GM19328 (cell line): ENCODE measurements around the gene USF2.

Source experiments
- ATAC-seq: cut with Tn5 transposase; IDR thresholded peaks from one replicate; pipeline ENCODE4 v1.9.1; 2021; ENCODE audit warnings: mild to moderate bottlenecking, moderate library complexity; ENCODE audit not compliant: unreplicated experiment

The USF2 gene

GRCh38 chr19:35241417-35241816 lies 27.3 kb upstream of the USF2 start:
- no peak for ATAC-seq

- no peak for ATAC-seq
These were observed 22.2 kb upstream of the USF2 start for GRCh38 chr19:35246466-35247092.

- peak; percentile 25 for ATAC-seq
These were observed 21.0 kb upstream of the USF2 start for GRCh38 chr19:35247526-35248309.

GRCh38 chr19:35248310-35249145 lies 20.2 kb upstream of the USF2 start, which contains the start of gene LSR:
TSS of gene LSR (plus strand) at chr19:35249002. CDS start at chr19:35249023, 21 bp downstream.
- peak; percentile 70 for ATAC-seq

DNA sequence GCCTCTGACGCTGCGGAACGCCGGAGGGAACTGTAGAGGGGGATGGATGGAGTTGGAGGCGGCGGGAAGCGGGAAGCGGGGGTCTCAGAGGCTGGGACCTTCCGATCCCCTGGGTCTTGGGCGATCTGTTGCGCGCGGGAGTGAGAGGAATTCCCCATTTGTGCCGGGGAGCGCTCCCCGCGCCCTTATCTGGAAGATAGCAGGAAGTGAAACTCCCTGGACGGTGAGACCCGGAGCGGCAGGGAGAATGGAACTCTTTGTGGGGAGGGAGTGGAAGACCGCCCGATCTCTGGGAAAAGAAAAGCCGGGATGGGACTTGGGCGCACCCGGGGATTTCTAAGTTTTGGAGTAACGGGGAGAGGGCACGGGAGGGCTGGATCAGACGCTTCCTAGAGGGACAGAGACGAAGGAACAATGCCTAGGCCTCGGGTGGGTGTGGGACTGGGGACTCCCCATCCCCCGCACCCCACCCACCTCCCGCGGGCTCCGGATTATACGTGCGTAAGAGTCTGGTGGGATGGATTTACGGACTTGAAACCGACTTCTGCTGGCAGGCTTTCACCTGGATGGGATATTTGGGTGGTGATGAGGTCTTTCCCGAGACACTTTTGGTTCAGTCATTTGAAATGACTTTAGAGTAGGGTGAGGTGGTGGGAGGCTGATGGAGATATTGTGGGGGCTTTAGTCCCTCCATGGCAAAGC lies 19.5 kb upstream of the USF2 start:
- ATAC-seq: no peak

DNA sequence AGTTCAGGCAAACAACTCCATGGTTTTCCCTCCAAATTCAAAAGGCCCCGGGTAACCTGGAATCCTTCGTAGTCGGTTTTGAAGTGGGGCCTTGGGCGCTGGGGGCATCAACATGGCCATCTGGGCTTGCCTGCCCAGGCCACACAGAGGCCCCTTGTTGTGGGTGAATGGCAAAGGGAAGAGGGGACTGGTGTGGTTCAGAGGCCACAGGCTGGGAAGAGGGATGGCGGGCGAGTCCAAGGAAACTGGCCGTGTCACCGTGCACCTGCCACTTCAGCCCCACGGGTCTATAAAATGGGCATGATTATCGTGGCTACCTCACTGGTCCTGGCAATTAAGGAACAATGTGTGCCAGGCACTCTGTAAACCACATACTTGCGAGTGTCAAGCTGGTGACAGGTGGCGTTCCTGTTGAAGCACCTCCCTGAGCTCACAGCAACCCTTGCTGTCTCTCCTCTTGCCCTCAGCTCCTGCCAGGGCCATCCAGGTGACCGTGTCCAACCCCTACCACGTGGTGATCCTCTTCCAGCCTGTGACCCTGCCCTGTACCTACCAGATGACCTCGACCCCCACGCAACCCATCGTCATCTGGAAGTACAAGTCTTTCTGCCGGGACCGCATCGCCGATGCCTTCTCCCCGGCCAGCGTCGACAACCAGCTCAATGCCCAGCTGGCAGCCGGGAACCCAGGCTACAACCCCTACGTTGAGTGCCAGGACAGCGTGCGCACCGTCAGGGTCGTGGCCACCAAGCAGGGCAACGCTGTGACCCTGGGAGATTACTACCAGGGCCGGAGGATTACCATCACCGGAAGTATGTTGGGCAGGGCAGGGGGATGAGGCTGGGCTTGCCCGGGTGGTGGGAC lies 18.7 kb upstream of the USF2 start:
- ATAC-seq: no peak

GRCh38 chr19:35251456-35251855 lies 17.3 kb upstream of the USF2 start:
- no peak for ATAC-seq

DNA sequence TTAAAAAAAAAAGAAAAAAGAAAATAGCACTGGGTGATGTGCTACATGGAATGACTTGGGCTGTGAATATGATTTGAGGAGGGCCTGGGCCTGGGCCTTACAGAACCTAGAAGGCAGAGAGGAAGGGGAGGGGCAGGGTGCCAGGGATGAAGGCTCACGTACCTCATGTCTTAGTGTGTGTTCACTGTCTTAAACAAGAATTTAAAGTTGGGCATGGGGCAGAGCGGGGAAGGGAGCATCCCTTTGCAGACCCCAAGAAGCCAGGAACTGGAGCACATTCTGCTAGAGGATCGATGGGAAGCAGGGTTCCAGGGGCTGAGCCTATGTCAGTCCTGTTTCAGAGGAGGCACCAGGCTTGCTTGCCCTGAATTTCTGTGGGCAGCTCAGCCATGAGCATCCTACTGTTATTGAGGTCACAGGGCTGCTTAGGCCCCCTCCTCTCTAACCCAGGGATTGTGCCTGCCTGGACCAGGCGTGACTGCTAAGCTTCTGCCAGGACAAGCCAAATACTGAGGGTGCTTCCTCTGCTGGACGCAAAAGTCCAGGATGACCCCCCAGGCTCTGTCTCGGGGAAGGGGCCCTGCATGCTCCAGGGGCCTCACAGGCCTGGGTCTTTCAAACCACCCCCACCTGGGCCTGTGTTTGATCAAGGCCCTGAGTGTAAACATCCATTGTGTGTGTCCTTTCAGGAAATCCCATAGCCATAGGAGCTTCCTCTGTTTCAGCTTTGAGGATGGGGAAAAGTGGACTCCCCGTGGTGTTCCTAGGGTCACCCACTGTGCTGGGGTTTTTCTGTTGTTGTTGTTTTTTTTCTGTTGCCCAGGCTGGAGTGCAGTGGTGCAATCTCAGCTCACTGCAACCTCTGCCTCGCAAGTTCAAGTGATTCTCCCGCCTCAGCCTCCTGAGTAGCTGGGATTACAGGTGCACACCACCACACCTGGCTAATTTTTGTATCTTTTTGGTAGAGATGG lies 15.2 kb upstream of the USF2 start:
- ATAC-seq: no peak

GRCh38 chr19:35254341-35255297 lies 14.1 kb upstream of the USF2 start:
- ATAC-seq: no peak

GRCh38 chr19:35256566-35256965 lies 12.2 kb upstream of the USF2 start:
- no peak for ATAC-seq

DNA sequence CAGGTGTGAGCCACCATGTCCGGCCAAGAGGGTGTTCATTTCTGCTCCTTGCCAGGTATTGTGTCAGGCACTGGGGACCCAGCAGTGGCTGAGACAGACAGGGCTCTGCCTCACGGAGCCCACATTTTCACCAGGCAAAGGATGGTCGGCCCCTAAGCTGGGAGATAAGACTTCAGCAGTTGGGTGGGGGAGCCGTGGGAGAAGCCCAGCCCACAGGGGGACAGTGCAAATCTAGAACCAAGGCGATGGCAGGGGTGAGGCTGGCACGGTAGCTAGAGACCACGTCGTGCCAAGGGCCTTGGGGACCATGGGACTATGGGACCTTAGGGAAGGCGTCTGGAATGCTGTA lies 11.7 kb upstream of the USF2 start:
- no peak for ATAC-seq

DNA sequence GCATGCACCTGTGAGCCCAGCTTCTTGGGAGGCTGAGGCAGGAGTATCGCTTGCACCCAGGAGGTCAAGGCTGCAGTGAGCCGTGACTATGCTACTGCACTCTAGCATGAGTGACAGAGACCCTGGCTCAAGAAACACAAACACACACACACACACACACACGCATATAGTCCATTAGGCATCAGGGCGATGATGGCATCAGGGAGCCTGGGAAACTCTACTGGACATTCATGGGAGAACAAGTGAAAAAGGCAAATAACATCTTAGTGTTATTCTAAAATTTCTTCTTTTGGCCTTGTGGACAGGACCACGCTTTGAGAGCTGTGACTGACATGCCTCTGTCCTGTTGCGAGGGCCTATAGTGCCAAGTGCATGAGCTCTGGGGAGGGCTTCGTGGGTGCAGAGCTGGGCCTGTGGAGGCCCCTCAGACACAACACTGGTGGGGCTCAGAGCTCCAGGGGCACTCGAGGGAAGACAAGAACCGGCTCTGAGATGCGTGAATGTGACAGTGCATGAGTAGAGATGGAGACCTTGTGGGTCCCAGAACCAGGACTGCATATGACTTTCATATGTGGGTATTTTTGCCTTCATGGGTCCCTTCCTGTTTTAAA lies 8.0 kb upstream of the USF2 start:
- no peak for ATAC-seq

DNA sequence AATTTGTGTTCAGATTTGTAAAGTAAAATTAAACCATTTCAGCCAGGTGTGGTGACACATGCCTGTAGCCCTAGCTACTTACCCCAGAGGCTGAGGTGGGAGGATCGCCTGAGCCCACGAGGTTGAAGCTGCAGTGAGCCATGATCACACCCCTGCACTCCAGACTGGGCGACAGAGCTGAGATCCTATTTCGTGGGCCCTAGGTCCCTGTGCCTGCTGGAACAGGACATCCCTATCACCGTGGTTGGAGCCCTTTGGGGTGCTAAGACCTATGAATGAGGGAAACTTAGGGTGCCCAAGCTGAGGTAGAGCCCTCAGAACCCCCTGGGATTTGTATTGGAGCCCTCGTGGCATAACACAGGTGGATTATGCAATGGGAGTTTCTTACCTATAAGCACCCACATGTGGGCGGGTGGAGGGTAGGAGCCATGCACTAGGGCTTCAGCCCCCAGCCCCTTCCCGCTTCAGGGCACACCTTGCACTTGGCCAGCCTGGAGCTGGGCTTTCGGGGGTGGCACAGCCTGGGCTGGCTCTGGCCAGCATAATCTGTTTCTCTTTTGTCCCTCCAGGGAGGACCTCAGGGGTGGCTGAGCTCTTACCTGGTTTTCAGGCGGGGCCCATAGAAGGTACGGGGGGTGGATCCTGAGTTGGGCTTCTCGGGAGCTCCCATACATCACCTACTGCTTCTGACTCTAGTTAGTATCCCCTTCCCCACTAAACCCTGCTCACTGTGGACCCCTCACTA lies 7.2 kb upstream of the USF2 start:
- ATAC-seq: no peak

DNA sequence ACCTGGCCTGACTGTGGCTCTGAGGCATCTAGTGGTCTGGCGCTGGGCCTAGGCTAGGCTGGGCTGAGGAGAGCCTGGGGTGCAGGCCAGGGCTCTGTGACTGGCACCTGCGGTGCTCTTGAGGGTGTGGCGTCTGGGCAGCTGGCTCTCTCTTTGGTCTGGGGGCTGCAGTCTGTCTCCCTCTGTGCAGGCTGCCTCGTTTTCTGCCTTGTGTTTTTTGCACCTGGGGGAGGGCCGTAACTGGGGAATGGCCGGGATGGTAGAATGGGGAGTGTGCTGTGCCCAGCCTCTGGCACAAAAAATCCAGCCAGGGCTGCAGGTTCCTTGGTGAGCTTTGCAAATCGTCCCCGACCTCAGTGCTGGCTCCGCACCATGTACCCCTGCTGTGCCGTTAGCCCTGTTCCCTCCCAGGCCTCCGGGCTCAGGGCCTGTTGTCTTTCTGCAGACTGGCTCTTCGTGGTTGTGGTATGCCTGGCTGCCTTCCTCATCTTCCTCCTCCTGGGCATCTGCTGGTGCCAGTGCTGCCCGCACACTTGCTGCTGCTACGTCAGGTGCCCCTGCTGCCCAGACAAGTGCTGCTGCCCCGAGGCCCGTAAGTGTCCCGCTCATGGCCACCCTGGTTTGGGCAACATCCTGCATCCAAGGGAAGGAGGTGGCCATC lies 6.5 kb upstream of the USF2 start:
- no peak for ATAC-seq

DNA sequence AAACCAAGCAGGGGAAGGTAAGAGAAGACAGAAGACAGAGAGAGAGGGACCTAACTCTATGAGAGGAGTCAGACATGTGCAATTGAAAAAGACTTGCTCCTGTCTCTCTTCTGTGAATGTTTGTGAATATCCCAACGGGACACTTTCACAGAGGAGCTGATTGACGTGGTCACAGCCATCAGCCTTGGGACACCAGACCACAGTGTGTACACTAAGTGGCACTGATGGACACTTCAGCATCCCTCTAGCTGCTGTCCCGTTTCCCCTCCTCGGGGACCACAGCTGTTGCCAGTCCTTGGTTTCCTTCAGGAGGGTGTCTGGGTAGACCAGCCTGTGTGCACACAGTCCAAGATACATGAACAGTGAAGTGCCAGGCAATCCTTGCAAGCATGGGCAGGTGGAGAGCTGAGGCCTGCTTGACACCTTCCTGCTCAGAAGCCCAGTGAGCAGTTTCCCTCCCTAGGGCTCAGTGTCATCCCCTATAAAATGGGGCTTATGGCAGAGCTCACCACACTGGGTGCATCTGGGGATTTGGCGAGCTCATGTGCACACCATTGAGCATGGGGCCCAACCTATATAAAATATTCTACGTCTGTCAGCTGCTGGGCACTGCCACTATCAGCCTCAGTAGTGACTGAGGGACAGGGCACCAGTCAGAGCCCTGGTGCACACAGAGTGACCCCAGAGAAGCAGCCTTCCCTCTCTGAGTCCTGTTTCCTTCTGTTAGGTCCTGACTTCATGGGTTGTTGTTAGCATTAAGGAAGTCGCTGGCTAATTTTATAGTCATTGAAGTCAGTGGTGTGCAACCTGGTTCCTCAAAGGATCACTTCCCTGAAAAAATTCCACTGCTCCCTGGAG lies 4.3 kb upstream of the USF2 start:
- ATAC-seq: no peak
